DMS 273 treated with DMSO at 0.1 percent for 48 hours (cell line): ENCODE results near the gene SAFB2.
A peak's percentile ranks its signal among the peaks of the same experiment; 100 is the strongest.
"Not testable (repeated sequence)": the region's sequence is repeated elsewhere in the genome, so short reads cannot be mapped to it uniquely, and the experiment has no call there.

ENCODE experiments used
- DNase-seq: peaks from one replicate; lab custom pipeline; 2025; lab: John Stamatoyannopoulos, UW

The SAFB2 gene

DNA sequence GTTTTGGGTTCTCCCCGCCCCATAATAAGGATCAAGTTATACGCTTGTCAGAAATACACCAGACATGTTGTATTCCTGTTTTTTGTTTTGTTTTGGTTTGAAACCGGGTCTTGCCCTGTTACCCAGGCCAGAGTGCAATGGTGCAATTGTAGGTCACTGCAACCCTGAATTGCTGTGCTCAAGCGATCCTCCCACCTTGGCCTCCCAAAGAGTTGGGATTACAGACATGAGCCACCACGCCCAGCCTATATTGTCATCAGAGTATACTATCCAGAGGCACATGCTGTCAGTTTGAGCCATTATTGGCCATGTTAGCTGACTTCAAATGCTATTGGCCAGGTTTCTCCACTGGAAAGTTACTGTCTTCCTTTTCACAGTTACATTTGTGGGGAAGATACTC is 10.1 kb upstream of the SAFB2 start:
- DNase-seq = no peak

DNA sequence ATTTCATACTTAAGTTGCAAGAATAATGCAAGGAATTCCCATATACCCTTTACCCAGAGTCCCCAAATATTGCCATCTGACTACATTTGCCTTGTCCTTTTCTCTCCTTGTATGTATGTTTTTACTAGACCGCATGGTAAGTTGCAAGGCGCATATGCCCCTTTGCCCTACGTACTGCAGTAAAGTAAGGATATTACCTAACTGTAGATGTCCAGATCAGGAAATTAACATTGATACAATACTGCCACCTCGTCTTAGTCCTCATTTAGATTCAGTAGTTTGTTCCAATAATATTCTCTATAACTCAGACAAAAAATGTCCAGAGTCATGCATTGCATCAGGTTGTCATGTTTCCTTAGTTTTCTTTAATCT is 9.7 kb upstream of the SAFB2 start:
- no peak for DNase-seq

DNA sequence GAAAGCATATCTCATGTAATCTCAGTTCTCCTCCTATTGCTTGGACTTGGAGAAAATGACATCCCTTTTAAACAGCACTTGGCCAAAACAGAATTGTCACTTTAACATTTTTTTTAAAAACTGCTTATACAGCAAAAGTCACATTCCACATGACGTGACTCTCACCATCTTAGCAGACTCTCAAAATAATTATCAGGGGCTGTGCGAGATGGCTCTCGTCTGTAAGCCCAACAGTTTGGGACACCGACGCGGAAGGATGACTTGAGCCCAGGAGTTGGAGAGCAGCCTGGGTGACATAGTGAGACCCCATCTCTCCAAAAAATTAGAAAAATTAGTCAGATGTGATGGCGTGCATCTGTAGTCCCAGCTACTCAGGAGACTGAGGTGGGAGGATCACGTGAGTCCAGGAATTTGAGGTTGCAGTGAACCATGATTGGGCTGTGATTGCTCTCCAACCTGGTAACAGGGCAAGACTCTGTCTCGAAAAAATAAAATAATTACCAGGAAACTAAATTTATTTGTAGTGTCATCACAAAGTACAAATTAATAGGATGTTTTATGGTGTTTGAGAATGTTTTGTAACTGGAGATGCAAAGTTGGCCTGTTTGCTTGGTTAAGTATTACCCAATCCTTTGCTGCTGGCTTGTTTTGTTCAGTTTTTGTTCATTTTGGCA is 9.1 kb upstream of the SAFB2 start:
- DNase-seq = no peak

DNA sequence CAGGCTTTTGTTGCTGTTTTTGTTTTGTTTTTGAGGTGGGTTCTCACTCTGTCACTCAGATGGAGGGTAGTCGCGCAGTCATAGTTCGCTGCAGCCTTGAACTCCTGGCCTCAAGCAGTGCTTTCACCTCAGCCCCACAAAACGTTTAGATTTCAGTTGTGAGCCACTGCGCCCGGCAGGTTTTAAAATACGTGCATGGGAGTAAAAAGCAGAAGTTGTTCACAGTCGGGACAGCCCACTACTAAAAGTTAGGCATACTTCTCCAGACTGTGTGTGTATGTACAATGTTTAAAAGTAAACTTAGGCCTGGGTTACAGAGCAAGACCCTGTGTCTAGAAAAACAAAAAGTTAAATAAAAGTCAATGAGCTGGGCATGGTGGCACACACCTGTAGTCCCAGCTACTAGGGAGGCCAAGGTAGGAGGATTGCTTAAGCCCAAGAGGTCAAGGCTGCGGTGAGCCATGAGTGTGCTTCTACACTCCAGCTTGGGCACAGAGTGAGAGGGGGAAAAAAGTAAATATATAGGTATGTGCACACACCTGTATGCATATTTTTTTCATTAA is 6.4 kb upstream of the SAFB2 start:
- no peak for DNase-seq

DNA sequence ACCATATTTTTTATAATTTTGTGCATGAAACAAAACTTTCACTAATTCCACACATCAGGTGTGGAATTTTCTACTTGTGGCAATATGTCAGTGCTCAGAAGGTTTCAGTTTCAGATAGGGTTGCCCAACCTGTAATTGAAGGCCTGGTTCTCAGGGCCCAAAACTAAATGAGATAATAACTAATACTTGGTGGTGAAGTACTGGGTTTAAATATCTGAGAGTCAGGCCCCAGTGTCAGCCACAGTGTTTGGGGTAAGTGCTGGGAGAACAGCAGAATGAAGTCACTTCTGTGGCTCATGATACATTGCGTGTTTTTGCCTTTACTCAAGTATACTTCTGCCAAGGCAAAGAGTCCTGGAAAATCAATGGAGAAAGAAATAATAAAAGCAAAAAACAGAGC is 5.9 kb upstream of the SAFB2 start:
- no peak for DNase-seq

DNA sequence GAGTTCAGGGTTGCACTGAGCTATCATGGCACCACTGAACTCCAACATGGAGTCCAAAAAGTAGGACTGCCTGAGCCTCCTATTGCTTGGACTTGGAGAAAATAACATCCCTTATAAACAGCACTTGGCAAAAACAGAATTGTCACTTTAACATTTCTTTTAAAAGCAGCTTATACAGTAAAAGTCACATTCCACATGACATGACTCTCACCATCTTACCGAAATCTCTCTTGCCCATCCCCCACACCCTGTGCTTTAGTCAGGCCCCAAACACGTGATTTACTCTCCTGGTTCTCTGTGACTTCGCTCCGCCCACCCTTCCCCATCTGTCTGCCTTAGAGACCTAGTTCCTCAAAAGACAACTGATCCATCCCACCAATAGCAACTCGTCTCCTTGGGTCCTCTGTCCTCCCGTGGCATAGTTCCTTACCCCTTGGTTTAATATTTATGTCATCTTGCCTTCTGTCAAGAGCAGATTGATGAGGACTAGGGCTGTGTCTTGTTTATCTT is 4.9 kb upstream of the SAFB2 start:
- DNase-seq = peak; percentile 92

DNA sequence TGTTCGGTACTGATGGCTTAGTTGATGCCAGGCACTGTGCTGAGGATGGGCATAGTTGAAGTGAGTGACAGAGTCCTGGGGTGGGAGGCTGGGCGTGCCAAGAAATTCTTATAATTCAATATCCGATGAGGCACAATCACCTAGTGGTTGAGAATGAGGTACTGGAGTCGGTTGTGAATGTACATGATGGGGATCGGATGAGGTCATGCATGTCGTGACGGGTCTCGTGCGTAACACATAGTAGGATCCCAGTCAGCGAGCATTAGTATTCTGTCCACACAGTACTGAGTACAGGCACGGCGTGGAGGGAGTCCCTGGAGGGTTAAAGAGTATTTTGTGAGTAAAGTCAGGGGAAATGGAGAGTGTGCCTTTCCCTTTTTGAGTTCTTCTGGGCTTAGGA is 3.1 kb upstream of the SAFB2 start:
- DNase-seq = no peak

DNA sequence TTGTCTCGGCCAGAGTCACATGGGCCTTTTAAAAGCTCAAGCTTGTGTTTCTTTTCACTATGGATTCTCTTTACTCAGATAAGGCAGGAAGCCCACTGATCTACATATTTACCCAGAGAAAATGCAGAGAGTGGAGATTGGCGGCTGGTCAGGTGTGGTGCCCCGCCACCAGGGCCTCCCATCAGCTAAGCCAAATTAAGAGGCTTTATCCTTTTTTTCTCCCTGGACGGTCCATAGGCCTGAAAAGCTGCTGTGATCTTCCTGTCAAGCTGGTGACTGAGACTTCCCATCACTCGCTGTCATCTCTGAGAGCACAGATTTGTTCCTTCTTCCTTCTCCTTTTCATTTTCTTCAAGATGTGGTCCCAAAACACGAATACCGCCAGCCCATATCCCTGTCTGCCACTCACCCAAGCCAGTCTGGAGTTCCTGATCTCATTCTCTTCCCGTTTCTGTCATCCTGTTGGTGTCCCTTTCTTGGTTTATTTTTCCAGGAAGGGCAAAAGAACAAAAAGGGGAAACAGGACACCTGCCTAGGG is 2.2 kb upstream of the SAFB2 start:
- no peak for DNase-seq

DNA sequence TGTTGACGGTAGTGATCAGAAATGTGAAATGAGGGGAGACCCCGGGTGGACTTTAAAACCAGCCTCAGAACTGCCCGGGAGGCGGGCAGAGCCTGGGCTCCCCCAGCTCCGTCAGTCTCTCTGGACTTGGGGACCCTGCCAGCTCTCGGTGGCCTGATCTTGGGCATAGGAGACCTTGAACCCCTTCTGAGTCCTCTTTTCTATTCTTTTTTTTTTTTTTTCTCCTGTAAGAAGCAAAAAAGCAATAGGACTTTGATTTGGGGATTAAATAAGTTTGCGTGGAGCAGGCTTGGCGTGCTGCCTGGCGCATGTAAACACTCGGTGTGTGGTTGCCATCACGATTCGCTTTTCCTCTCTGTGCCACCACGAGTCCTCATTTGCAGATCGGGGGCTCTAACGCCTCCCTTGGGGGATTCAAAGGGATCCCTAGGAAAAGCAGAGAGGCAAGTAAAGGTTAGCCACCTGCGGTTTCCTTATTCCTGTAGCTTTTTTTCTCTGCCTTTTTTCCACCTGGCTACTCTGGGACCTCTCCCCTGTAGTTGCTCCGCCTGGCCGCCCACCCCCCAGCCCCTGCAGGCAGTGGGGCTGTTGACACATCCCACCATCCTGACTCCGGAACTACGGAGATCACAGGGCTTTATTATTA is 1.6 kb upstream of the SAFB2 start:
- no peak for DNase-seq

DNA sequence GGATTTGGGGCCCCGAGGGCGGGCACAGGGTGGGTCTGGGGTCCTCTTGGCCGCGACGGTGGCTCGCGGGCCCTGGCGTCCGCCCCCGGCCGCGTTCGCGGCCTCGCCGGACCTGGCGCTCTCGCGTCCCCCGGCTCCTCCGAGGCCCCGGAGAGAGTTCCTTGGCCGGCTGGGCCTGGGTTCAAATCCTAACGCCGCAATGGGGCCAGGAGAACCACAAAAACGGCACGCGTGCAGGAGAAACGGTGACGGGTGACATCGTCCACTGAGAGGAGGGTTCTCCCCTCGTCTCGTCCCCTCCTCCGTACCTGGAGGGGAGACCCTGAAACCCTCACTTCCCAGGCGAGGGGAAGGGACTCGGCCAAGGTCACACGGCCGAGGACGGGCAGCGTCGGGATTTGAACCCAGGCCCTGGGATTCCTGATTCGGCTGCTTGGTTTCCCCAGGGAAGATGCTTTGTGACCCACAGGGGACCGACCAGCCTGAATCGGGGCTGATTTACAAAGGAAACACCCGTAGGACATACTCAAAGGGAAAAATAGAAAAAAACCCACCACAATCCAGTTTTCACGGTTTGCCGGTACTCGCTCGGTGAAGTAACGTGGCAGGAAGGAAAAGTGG is 931 bp upstream of the SAFB2 start:
- DNase-seq = no peak

DNA sequence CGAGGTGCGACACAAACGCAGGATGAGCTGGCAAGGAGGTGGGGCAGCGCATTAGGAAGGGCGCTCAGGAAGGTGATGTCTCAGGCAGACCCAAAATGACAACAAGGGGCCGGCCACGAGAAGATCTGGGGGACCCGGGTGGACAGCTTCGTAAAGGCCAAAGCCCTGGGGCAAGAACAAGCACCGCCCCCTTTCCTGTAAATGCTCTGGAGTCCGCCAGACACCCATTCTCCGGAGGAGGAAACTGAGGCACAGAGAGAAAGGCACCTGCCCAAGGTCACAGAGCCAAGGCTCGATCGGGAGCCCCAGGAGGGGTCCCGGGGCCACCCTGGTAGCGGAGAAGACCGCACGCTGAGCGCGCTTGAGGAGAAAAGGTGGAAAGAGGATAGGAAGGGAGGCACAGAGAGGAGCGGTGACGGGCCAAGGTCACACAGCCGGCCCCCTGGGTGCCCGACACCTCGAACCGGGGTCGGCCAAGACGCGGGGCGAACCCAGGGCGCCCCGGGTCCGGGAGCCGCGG is 571 bp downstream of the SAFB2 start:
- DNase-seq = no peak

DNA sequence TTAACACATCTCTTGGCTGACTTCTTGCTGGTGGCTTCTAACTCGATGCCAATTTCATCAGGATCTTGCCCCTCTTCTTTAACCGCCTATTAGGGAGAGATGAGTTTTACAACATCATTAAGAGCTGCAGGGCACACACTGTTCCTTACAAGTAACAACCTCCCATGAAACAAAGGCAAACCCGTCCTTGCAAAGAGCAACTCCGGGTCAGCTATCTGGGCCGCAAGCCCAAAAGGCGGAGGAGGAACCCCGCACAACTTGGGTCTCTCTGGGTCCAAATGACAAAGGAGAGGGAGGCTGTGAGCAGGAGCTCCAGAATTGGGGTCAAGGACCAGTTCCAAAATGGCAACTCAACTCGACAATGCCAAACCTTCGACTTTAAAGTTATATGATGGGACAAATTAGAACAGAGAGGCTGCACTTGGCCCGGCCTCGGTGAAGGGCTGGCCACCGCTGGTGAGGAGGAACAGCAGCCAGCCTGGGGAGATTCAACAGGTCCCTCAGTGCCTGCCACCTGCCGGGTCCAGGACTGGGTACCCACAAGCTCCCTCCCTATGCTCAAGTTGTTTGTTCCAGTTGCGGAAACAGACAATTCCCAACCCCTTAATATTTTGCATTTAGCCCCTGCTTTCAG is 1.1 kb downstream of the SAFB2 start:
- DNase-seq = no peak

DNA sequence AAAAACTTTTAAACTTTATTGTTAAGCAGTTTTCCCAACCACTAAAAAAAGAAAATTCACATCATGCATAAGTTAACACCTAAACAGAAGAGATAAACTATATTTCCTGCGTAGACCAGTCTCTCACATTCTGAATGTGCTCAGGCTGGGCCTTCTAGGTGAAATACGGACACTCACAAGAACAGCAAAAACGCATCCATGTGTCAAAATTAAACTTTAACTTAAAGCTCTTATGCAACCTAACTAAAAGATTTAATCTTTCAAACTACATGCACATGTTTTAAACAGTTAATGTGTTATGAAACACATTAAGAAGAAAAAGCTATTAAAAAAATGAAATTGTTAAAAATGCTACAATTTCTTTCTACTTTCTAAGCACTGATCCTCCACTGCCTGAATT is 2.6 kb downstream of the SAFB2 start:
- no peak for DNase-seq

DNA sequence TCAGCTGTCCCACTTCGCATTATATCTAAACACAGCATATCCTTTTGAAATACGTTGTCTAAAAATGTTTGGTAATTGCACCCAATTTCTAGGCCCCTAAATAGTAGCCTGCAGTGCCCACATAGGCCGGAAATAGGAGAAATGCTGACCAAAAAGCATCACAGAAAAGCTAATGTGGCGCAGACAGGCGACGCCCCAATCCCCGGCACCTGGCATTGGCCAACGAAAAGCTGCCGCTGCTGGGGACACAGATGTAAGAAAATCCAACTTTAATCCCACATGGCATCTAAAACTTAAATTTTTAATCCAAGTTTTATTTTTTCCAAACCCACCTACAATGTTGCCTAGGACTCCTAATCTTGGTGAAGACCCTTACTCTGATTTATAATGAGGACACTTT is 4.0 kb downstream of the SAFB2 start:
- no peak for DNase-seq

DNA sequence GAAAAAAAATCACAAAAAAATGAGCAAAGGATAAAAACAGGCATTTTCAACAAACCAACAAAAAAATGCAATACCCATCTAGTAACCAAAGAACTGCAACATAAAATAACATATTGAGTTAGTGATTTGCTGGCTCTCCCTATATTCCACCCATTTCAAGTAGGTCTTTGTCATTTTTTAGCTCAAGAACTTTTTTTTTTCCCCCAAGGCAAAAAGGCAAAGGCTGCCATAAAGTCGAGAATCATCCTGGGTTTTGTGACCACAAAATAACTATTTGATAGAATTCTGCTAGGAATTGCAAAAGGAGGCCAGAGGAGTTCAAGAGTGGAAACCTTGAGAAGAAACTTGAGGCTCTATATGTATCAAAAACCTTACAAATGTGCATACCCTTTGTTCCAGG is 5.5 kb downstream of the SAFB2 start:
- no peak for DNase-seq

DNA sequence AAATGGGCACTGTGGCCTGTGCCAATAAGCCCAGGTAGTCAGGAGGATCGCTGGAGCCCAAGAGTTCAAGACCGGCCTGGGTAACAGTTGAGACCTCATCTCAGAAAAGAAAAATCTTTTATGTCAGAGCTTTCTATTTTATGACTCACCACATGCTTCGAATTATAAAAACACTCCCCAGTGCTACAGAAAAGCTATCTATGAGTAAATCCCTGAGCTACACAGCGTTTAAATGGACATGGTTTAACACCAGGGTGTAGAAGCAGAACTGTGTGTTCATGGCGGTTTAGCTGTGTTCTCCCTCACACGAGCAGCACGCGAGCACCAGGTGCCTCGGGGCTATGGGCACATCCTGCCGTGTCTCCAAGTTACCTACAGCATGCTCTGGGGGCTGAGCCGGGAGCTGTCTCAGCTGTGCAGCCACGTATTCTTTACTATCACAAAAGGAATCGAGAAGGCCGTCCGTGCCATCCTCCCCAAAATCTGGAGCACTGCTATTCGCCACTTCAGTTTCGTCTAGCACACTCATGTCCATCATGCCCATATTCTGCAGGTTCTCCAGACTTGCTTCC is 6.7 kb downstream of the SAFB2 start:
- DNase-seq = no peak

DNA sequence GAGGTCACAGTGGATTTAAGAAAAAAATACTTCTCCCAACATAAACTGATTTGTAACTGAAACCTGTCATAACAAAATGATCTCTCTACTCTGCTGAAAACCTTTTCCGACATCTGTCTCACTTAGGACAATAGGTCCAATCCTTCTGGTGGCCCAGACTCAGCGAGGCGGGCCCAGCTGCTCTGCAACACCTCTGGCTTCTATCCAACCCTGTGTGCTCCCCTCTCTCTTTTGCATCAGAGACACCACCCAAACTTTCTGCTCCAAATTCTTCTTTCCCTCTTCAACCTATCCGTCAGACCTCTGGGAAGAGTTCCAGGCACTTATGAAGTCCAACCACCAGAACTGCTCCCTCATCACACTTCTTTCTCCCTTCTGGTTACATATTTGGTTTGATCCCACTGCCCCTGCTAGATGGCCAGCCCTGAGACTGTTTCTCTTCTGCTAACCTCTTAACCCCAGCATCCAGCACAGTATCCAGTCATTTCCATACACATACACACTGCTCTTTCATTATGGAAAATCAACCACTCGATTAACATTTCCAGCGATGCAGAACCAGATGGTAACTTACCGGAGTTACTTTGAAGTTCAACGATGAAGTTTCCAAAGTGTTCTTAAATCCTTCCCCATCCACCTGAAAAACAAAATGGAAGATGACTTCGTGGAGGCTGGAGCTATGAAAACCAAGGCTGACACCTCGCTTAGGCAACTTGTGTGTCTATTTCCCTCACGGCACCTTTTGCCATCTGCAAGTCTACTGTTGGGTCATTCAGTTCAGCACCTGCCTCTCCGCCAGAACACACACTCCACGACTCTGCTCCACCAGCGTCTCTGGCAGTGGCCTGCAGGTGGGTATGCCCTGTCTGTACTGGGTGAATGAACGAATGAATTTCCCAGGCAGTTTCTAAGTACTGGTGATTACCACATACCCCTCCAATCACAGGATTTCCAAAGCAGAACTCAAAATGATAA is 9.4 kb downstream of the SAFB2 start:
- DNase-seq = no peak

DNA sequence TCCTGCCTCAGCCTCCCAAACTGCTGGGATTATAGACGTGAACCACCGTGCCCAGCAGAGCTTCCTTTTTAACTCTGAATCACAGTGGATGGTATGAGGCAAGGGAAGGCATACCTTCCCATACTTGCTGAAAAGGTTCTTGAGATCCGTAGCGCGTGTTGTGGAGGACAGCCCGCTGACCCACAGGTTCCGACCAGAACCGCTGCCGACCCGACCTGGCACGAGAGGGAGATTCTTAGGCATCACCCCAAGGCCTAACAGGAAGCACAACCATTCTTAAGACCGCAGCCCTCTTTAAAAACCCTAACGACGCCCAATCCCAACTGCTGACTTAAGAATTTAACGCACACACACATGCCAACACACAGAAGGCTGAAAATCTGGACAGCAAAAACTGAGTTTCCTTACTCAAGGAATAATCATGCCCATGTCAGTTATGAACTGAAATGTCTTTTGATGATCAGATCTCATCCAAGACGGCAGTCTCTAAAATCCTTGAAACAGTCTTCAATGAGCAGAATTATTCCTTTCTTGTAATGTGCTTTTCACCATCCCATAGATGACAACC is 12.6 kb downstream of the SAFB2 start:
- DNase-seq = no peak

DNA sequence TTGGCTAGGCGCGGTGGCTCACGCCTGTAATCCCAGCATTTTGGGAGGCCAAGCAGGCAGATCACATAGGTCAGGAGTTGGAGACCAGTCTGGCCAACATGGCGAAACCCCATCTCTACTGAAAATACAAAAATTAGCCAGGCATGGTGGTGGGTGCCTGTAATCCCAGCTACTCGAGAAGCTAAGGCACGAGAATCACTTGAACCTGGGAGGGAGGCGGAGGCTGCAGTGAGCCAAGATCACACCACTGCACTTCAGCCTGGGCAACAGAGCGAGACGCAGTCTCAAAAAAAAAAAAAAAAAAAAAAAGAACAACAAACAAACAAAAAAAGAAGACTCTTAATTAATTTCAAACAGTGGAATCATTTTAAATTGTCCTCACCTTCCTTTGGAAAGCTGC is 13.8 kb downstream of the SAFB2 start:
- DNase-seq = not testable (repeated sequence)

DNA sequence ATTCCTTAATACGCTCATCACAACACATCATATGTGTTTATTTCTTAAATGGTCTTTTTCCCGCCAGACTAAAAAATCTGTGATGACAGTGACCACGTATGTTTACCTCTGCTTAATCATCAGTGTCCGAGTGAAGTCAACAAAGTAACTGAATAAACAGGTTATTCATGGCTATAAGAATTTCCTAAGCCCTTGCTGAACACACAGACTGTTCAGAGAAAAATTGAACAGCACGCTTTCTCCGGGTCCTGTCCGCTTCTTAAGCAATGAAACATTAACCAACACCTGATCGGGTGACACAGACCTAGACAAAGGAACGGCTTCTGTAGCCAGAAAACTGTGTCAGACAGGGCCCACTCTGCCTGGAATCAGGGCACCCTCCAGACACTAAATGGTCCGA is 14.3 kb downstream of the SAFB2 start:
- no peak for DNase-seq
